CD4-positive, CD25-positive, alpha-beta regulatory T cell (primary cell): ENCODE measurements around the gene SLC4A7. TPM values are rescaled to one million over a fixed set of nuclear protein-coding genes. Genes with fewer than 3 reads are reported as not detected.
"Not testable (repeated sequence)": the region's sequence is repeated elsewhere in the genome, so short reads cannot be mapped to it uniquely, and the experiment has no call there.

ENCODE experiments used
- ATAC-seq, 2 donors: fragments of 150-1000 bp; cut with Tn5 transposase; one replicate each; pipeline ENCODE4 v1.10.0; 2021; ENCODE audit warnings: low read depth in 2 of 2, moderate number of reproducible peaks in 2 of 2, moderate library complexity in 1 of 2
- DNase-seq, 3 donors: peaks; one replicate each; pipeline versions ENCODE4 v3.0.0 to v3.0.0-alpha.2; 2012 to 2022; ENCODE audit warnings: mixed read lengths in 1 of 3
- H3K27ac ChIP-seq: one replicate; pipeline ENCODE4 v1.7.0; 2013; ENCODE audit warnings: mild to moderate bottlenecking, low read length; ENCODE audit not compliant: insufficient read depth, poor library complexity, severe bottlenecking
- H3K27me3 ChIP-seq: one replicate; pipeline ENCODE4 v1.7.0; 2013; ENCODE audit warnings: low read length; ENCODE audit not compliant: control insufficient read depth, insufficient read depth
- H3K36me3 ChIP-seq: one replicate; pipeline ENCODE4 v1.7.0; 2013; ENCODE audit warnings: mild to moderate bottlenecking, low read length, moderate library complexity; ENCODE audit not compliant: control insufficient read depth, insufficient read depth
- H3K4me1 ChIP-seq: 2 replicates; pipeline ENCODE4 v1.7.0; 2013; ENCODE audit warnings: mild to moderate bottlenecking, low read length; ENCODE audit not compliant: insufficient read depth, control insufficient read depth, poor library complexity, severe bottlenecking
- H3K4me3 ChIP-seq: one replicate; pipeline ENCODE4 v1.7.0; 2013; ENCODE audit warnings: low read depth, mild to moderate bottlenecking, low read length, moderate library complexity
- H3K9me3 ChIP-seq, 2 experiments: 1 replicate in 1 of 2; 2 replicates in 1 of 2; pipeline ENCODE4 v1.7.0; 2013; ENCODE audit warnings: low read length in 2 of 2, mild to moderate bottlenecking in 1 of 2, moderate library complexity in 1 of 2; ENCODE audit not compliant: control insufficient read depth in 2 of 2
- H3K27ac Mint-ChIP-seq, 3 donors: one replicate each; pipeline ENCODE4 v1.8.0; 2020 to 2022; ENCODE audit warnings: mild to moderate bottlenecking in 3 of 3, mixed read lengths in 3 of 3, moderate library complexity in 2 of 3
- H3K27me3 Mint-ChIP-seq: one replicate; pipeline ENCODE4 v1.8.0; 2022; ENCODE audit warnings: mild to moderate bottlenecking, mixed read lengths
- H3K36me3 Mint-ChIP-seq: one replicate; pipeline ENCODE4 v1.8.0; 2020; ENCODE audit warnings: mixed read lengths
- H3K4me1 Mint-ChIP-seq, 4 donors: one replicate each; pipeline ENCODE4 v1.8.0; 2020 to 2022; ENCODE audit warnings: mixed read lengths in 4 of 4, mild to moderate bottlenecking in 1 of 4
- H3K4me3 Mint-ChIP-seq, 4 donors: one replicate each; pipeline ENCODE4 v1.8.0; 2020 to 2022; ENCODE audit warnings: mild to moderate bottlenecking in 4 of 4, mixed read lengths in 4 of 4, moderate library complexity in 3 of 4
- H3K9me3 Mint-ChIP-seq, 7 donors: one replicate each; pipeline ENCODE4 v1.8.0; 2020 to 2022; ENCODE audit warnings: mixed read lengths in 7 of 7, mild to moderate bottlenecking in 3 of 7, moderate library complexity in 2 of 7
- polyA plus RNA-seq, 4 donors: library from polyadenylated mRNA; unstranded; fragments of 300-500 nt; fragmentation: Illumina TruSeq; gene quantifications; one replicate each; pipeline ENCODE4 v1.2.3, GENCODE V29; 2021
- total RNA-seq: library from RNA; stranded (reverse); gene quantifications from one replicate; pipeline ENCODE4 v1.2.3, GENCODE V29; 2022

SLC4A7 gene
- total RNA-seq (103 TPM), polyA plus RNA-seq (10 to 100 TPM; 25.2 to 29.2 (median 27.0) TPM)

- no peaks in the 10 kb centered on the region for H3K36me3 ChIP-seq
- no peaks in the 10 kb centered on the region for H3K9me3 ChIP-seq
- peak within 1 kb of the TSS; percentile 75 for H3K27ac ChIP-seq
- ATAC-seq = peak; percentile 90 to 91
- Mint-ChIP-seq H3K4me3 (peak within 1 kb of the TSS; percentile 100), H3K36me3 (peaks cover 8% of the 10 kb centered on the region), H3K4me1 (peaks cover 15 to 46% (median 29%) of the 10 kb centered on the region in 4 donors), H3K9me3 (no peaks in the 10 kb centered on the region), H3K27me3 (no peaks in the 10 kb centered on the region), H3K27ac (peak within 1 kb of the TSS; percentile 98 to 99 (median 98))
- peak within 1 kb of the TSS; percentile 92 for H3K4me3 ChIP-seq
- H3K27me3 ChIP-seq = no peaks in the 10 kb centered on the region
- peak; percentile 97 to 98 (median 97) for DNase-seq
- peaks cover 35% of the 10 kb centered on the region for H3K4me1 ChIP-seq
Observed at GRCh38 chr3:27484015-27484844, at the start of gene SLC4A7. SLC4A7 (minus strand) TSS chr3:27484384; CDS start chr3:27484126, 258 bp downstream.

DNA sequence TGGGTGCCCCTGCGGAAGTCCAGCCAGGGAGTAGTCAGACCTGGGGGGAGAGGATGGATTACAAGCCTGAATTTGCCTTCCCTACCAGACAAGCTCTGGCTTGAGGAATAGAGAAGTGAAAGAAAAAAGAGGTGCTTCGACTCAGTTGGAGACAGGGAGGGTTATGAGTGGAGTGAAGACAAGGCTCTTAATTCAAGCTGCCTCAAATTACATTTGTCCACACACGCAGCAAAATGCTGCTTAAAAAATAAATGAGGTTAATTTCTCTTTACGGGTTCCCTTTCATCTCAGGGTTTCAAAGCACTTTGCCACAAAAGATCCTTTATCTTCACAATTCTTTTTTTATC, 49.0 kb upstream of the SLC4A7 start:
- no peaks in the 10 kb centered on the region for H3K36me3 Mint-ChIP-seq
- Histone ChIP-seq H3K4me3 (peak overlapping the region; percentile 62), H3K36me3 (no peaks in the 10 kb centered on the region), H3K4me1 (peaks cover 16% of the 10 kb centered on the region), H3K27ac (no peak overlapping the region), H3K27me3 (no peaks in the 10 kb centered on the region), H3K9me3 (no peaks in the 10 kb centered on the region)
- no peak overlapping the region for H3K27ac Mint-ChIP-seq
- ATAC-seq = no peak
- H3K4me1 Mint-ChIP-seq = peaks cover 8 to 29% (median 18%) of the 10 kb centered on the region in 4 donors
- DNase-seq = no peak
- H3K4me3 Mint-ChIP-seq = peak overlapping the region in 1 of 4 donors; percentile 22
- no peaks in the 10 kb centered on the region for H3K9me3 Mint-ChIP-seq
- no peaks in the 10 kb centered on the region for H3K27me3 Mint-ChIP-seq

DNA sequence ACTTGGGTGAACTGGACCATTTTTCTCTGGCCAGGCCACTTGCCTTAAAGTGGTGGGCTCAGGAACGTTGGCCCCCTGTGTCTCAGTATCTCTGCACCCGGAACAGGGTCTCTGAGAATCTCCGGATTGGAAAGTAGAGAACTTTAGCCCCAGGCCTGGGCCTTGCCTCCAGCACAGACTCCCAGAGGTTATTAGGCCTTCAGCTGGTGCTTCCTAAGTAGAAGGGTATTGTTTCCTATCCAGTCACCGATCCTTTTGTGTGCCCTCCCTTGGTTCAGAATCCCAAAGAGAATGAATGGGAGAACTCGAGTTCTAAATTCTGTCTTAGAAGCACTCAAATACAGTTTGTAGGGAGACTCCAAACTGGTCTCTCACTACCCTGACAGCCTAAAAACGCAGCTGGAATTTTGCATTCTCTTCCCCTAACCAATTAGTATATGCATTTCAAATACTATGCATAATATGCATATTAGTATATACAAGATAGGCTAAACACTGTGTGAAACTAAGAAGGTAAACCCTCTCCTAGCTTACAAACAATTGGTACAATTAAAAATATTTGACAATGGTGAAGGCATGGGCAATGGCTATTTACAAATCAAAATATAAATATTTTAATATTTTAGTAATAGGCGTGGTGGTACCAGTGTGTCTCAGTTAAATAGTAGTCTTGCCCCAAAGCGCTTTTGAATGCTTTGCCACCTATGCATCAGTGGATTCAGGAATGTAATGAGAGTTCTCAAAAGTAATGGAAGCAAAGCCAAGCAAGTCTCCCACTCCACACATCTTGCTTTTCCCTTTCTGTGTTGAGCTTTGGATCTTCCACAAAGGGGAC, 48.5 kb upstream of the SLC4A7 start:
- no peaks in the 10 kb centered on the region for H3K27me3 ChIP-seq
- no peak overlapping the region for H3K4me3 Mint-ChIP-seq
- H3K36me3 ChIP-seq = no peaks in the 10 kb centered on the region
- H3K36me3 Mint-ChIP-seq = no peaks in the 10 kb centered on the region
- H3K27ac Mint-ChIP-seq = no peak overlapping the region
- DNase-seq (no peak), ATAC-seq (no peak)
- H3K4me3 ChIP-seq = no peak overlapping the region
- H3K4me1 ChIP-seq = peaks cover 16% of the 10 kb centered on the region
- H3K9me3 ChIP-seq = no peaks in the 10 kb centered on the region
- no peaks in the 10 kb centered on the region for H3K9me3 Mint-ChIP-seq
- H3K27me3 Mint-ChIP-seq = no peaks in the 10 kb centered on the region
- peaks cover 8 to 29% (median 18%) of the 10 kb centered on the region in 4 donors for H3K4me1 Mint-ChIP-seq
- no peak overlapping the region for H3K27ac ChIP-seq

DNA sequence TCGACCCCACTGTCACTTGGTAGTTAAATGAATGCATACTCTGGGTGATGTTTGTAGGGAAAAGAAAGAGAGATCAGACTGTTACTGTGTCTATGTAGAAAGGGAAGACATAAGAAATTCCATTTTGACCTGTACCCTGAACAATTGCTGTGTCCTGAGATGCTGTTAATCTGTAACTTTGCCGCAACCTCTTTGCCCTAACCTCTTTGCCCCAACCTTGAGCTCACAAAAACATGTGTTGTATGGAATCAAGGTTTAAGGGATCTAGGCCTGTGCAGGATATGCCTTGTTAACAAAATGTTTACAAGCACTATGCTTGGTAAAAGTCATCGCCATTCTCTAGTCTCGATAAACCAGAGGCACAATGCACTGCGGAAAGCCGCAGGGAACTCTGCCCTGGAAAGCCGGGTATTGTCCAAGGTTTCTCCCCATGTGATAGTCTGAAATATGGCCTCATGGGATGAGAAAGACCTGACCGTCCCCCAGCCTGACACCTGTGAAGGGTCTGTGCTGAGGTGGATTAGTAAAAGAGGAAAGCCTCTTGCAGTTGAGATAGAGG, 47.1 kb upstream of the SLC4A7 start:
- H3K4me3 ChIP-seq, H3K27me3 Mint-ChIP-seq, H3K27me3 ChIP-seq, H3K9me3 ChIP-seq, H3K36me3 ChIP-seq, ATAC-seq, DNase-seq, H3K4me3 Mint-ChIP-seq, H3K27ac ChIP-seq, H3K9me3 Mint-ChIP-seq, H3K36me3 Mint-ChIP-seq: not testable (repeated sequence)
- Mint-ChIP-seq H3K4me1 (peaks cover 13 to 38% (median 23%) of the 10 kb centered on the region in 4 donors), H3K27ac (peak overlapping the region in 2 of 3 donors; percentile 11 to 20)
- H3K4me1 ChIP-seq = peaks cover 18% of the 10 kb centered on the region

- H3K4me1 ChIP-seq = peaks cover 13% of the 10 kb centered on the region
- ATAC-seq = no peak
- H3K27ac Mint-ChIP-seq = no peak overlapping the region
- H3K4me1 Mint-ChIP-seq = peaks cover 4 to 28% (median 12%) of the 10 kb centered on the region in 4 donors
- no peak overlapping the region for H3K27ac ChIP-seq
- DNase-seq = no peak
- no peak overlapping the region for H3K4me3 ChIP-seq
- H3K27me3 Mint-ChIP-seq = no peaks in the 10 kb centered on the region
- no peaks in the 10 kb centered on the region for H3K9me3 ChIP-seq
- no peaks in the 10 kb centered on the region for H3K36me3 Mint-ChIP-seq
- H3K27me3 ChIP-seq = no peaks in the 10 kb centered on the region
- H3K36me3 ChIP-seq = no peaks in the 10 kb centered on the region
- H3K4me3 Mint-ChIP-seq = no peak overlapping the region
- no peaks in the 10 kb centered on the region for H3K9me3 Mint-ChIP-seq
Observed at GRCh38 chr3:27528791-27529190, 44.6 kb upstream of the SLC4A7 start.

- peaks cover 6% of the 10 kb centered on the region for H3K4me1 ChIP-seq
- no peak overlapping the region for H3K27ac ChIP-seq
- H3K4me3 ChIP-seq = peak overlapping the region; percentile 42
- Mint-ChIP-seq H3K4me1 (peaks cover 0 to 26% (median 7%) of the 10 kb centered on the region in 4 donors), H3K27ac (peak overlapping the region in 2 of 3 donors; percentile 11 to 73), H3K4me3 (peak overlapping the region in 2 of 4 donors; percentile 28 to 60), H3K27me3 (no peaks in the 10 kb centered on the region), H3K36me3 (no peaks in the 10 kb centered on the region), H3K9me3 (no peaks in the 10 kb centered on the region)
- H3K27me3 ChIP-seq = no peaks in the 10 kb centered on the region
- H3K9me3 ChIP-seq = no peaks in the 10 kb centered on the region
- DNase-seq (no peak), ATAC-seq (peak in 1 of 2 donors; percentile 31)
- H3K36me3 ChIP-seq = no peaks in the 10 kb centered on the region
Observed at GRCh38 chr3:27526614-27527315, 42.6 kb upstream of the SLC4A7 start.

DNA sequence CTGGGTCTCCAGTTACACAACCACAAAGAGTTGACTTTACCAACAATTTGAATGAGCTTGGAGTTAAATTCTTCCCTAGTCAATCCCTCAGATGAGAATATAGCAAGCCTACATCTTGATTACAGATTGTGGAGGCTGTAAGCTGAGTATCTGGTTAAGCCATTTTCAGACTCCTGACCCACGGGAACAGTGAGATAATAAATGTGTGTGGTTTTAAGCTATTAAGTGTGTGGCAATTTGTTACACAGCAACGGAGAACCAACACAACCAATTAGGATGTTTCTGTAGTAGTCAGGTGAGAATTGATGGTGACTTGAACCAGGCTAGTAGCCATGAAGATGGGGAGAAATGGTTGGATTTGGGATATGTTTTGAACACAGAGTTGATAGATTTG, 37.7 kb upstream of the SLC4A7 start:
- Mint-ChIP-seq H3K9me3 (no peaks in the 10 kb centered on the region), H3K27ac (no peak overlapping the region), H3K4me3 (no peak overlapping the region), H3K4me1 (peaks cover 0 to 16% (median 4%) of the 10 kb centered on the region in 4 donors), H3K36me3 (no peaks in the 10 kb centered on the region), H3K27me3 (no peaks in the 10 kb centered on the region)
- no peak for ATAC-seq
- H3K27me3 ChIP-seq = no peaks in the 10 kb centered on the region
- no peak for DNase-seq
- no peaks in the 10 kb centered on the region for H3K36me3 ChIP-seq
- no peak overlapping the region for H3K4me3 ChIP-seq
- H3K4me1 ChIP-seq = peaks cover 6% of the 10 kb centered on the region
- no peak overlapping the region for H3K27ac ChIP-seq
- no peaks in the 10 kb centered on the region for H3K9me3 ChIP-seq
